Sigmoid colon (tissue), 4 donors: ENCODE measurements around the gene SLC30A3.

ENCODE experiments used
- EP300 ChIP-seq, 4 donors: sonication (generic); formaldehyde crosslinking; IDR thresholded peaks; one replicate each; pipeline ENCODE4 v1.6.1; 2017; ENCODE audit warnings: antibody characterized with exemption in 4 of 4
- POLR2AphosphoS5 ChIP-seq, 4 donors: sonication (generic); formaldehyde crosslinking; IDR thresholded peaks; one replicate each; pipeline ENCODE4 v1.6.1; 2017; ENCODE audit warnings: antibody characterized with exemption in 4 of 4

- TF ChIP-seq POLR2AphosphoS5 (IDR thresholded peaks at IDR 0.05) (no peak), EP300 (IDR thresholded peaks at IDR 0.05) (no peak)
These were observed 44.4 kb upstream of the SLC30A3 start for GRCh38 chr2:27307287-27307544.
